NCI-H1092 (cell line): ENCODE data around the gene CRIM1.
A peak's percentile ranks its signal among the peaks of the same experiment; 100 is the strongest.

ENCODE experiments used
- DNase-seq: peaks from one replicate; lab custom pipeline; 2025; lab: John Stamatoyannopoulos, UW

Gene CRIM1

GRCh38 chr2:36520431-36520830 is 164.9 kb downstream of the CRIM1 start:
- DNase-seq, result no peak

GRCh38 chr2:36523153-36523552 is 167.6 kb downstream of the CRIM1 start:
- no peak for DNase-seq

GRCh38 chr2:36525245-36525644 is 169.7 kb downstream of the CRIM1 start:
- DNase-seq, result no peak

GRCh38 chr2:36526226-36526625 is 170.6 kb downstream of the CRIM1 start:
- no peak for DNase-seq

- no peak for DNase-seq
Observed at GRCh38 chr2:36528274-36528673, 172.7 kb downstream of the CRIM1 start.

- no peak for DNase-seq
Observed at GRCh38 chr2:36528766-36529392, 173.3 kb downstream of the CRIM1 start.

GRCh38 chr2:36530178-36530982 is 174.8 kb downstream of the CRIM1 start:
- DNase-seq, result no peak

- DNase-seq, result no peak
Observed at GRCh38 chr2:36530983-36531354, 175.4 kb downstream of the CRIM1 start.

GRCh38 chr2:36534275-36534799 is 178.8 kb downstream of the CRIM1 start:
- no peak for DNase-seq

GRCh38 chr2:36535099-36535498 is 179.5 kb downstream of the CRIM1 start:
- no peak for DNase-seq

GRCh38 chr2:36536776-36537175 is 181.2 kb downstream of the CRIM1 start:
- DNase-seq, result no peak

- peak; percentile 50 for DNase-seq
Observed at GRCh38 chr2:36538335-36538734, 182.8 kb downstream of the CRIM1 start.

GRCh38 chr2:36539631-36540030 is 184.1 kb downstream of the CRIM1 start:
- no peak for DNase-seq

GRCh38 chr2:36540986-36541754 is 185.6 kb downstream of the CRIM1 start:
- DNase-seq, result no peak

- no peak for DNase-seq
Observed at GRCh38 chr2:36541891-36542595, 186.5 kb downstream of the CRIM1 start.

- DNase-seq, result no peak
Observed at GRCh38 chr2:36544638-36545338, 189.2 kb downstream of the CRIM1 start.

GRCh38 chr2:36545871-36546416 is 190.4 kb downstream of the CRIM1 start:
- no peak for DNase-seq

GRCh38 chr2:36547906-36548305 is 192.3 kb downstream of the CRIM1 start:
- no peak for DNase-seq

- no peak for DNase-seq
Observed at GRCh38 chr2:36549165-36549574, 193.6 kb downstream of the CRIM1 start.

- no peak for DNase-seq
Observed at GRCh38 chr2:36550006-36550405, 194.4 kb downstream of the CRIM1 start.

GRCh38 chr2:36553683-36554082 is 198.1 kb downstream of the CRIM1 start:
- DNase-seq, result no peak
